Measurements from ENCODE around the gene PHF23. TPM values are rescaled to one million over a fixed set of nuclear protein-coding genes. Genes with fewer than 3 reads are reported as not detected.
A peak's percentile ranks its signal among the peaks of the same experiment; 100 is the strongest.
"Not testable (repeated sequence)": the region's sequence is repeated elsewhere in the genome, so short reads cannot be mapped to it uniquely, and the experiment has no call there.

PHF23 gene
- total and polyA plus RNA-seq, 2 donors (not counting 1 experiment from before 2014, with no cell fraction given) = 45.4 to 48.7 TPM

GRCh38 chr17:7248796-7249195 lies 9.5 kb upstream of the PHF23 start:
- Histone ChIP-seq H3K4me1 (ENCODE audit: control insufficient read depth, extremely low read depth, insufficient read depth, low read length) (peaks cover 7% of the 10 kb centered on the region), H3K4me3 (replicated peaks in 1 of 4; ENCODE audit: control extremely low read depth in 1 of 4, insufficient read depth in 1 of 4, low read depth in 3 of 4, low read length in 4 of 4) (peak overlapping the region in 1 of 4 experiments; percentile 21), H3K9ac (ENCODE audit: insufficient read depth, low read length) (no peak overlapping the region), H2AFZ (ENCODE audit: low read length) (no peak overlapping the region), H3K9me3 (ENCODE audit: control insufficient read depth, insufficient read depth, low read depth, low read length) (no peaks in the 10 kb centered on the region), H3K4me2 (ENCODE audit: extremely low read depth, insufficient read depth, low read length) (no peak overlapping the region), H3K79me2 (ENCODE audit: control insufficient read depth, insufficient read depth, low read length) (peaks cover 60% of the 10 kb centered on the region), H4K20me1 (ENCODE audit: control insufficient read depth, extremely low read depth, insufficient read depth, low read length) (no peaks in the 10 kb centered on the region), H3K36me3 (ENCODE audit: control insufficient read depth, insufficient read depth, low read length) (peaks cover 8% of the 10 kb centered on the region), H3K27ac (ENCODE audit: insufficient read depth, low read length) (no peak overlapping the region), H3K27me3 (ENCODE audit: control insufficient read depth, insufficient read depth, low read length) (no peaks in the 10 kb centered on the region)
- TF ChIP-seq CTCF (conservative IDR thresholded peaks at IDR 0.05 in 1 of 2, IDR thresholded peaks at IDR 0.05 in 1 of 2; ENCODE audit: low read depth in 1 of 2, low read length in 2 of 2) = no peak
- TF ChIP-seq EZH2 (IDR thresholded peaks at IDR 0.05; ENCODE audit: low read length, missing control alignments) = no peak
- no peak for DNase-seq (ENCODE audit: low read depth in 2 of 2)

- no peak for DNase-seq (ENCODE audit: low read depth in 2 of 2)
- TF ChIP-seq CTCF (conservative IDR thresholded peaks at IDR 0.05 in 1 of 2, IDR thresholded peaks at IDR 0.05 in 1 of 2; ENCODE audit: low read depth in 1 of 2, low read length in 2 of 2) (no peak), EZH2 (IDR thresholded peaks at IDR 0.05; ENCODE audit: low read length, missing control alignments) (no peak)
- Histone ChIP-seq H3K9me3 (ENCODE audit: control insufficient read depth, insufficient read depth, low read depth, low read length) (no peaks in the 10 kb centered on the region), H3K4me2 (ENCODE audit: extremely low read depth, insufficient read depth, low read length) (no peak overlapping the region), H3K4me3 (replicated peaks in 1 of 4; ENCODE audit: control extremely low read depth in 1 of 4, insufficient read depth in 1 of 4, low read depth in 3 of 4, low read length in 4 of 4) (no peak overlapping the region), H2AFZ (ENCODE audit: low read length) (no peak overlapping the region), H3K4me1 (ENCODE audit: control insufficient read depth, extremely low read depth, insufficient read depth, low read length) (peaks cover 9% of the 10 kb centered on the region), H3K36me3 (ENCODE audit: control insufficient read depth, insufficient read depth, low read length) (peaks cover 8% of the 10 kb centered on the region), H3K27ac (ENCODE audit: insufficient read depth, low read length) (no peak overlapping the region), H4K20me1 (ENCODE audit: control insufficient read depth, extremely low read depth, insufficient read depth, low read length) (no peaks in the 10 kb centered on the region), H3K9ac (ENCODE audit: insufficient read depth, low read length) (no peak overlapping the region), H3K27me3 (ENCODE audit: control insufficient read depth, insufficient read depth, low read length) (no peaks in the 10 kb centered on the region), H3K79me2 (ENCODE audit: control insufficient read depth, insufficient read depth, low read length) (peaks cover 55% of the 10 kb centered on the region)
Measured at GRCh38 chr17:7246779-7247178, 7.5 kb upstream of the PHF23 start.

DNA sequence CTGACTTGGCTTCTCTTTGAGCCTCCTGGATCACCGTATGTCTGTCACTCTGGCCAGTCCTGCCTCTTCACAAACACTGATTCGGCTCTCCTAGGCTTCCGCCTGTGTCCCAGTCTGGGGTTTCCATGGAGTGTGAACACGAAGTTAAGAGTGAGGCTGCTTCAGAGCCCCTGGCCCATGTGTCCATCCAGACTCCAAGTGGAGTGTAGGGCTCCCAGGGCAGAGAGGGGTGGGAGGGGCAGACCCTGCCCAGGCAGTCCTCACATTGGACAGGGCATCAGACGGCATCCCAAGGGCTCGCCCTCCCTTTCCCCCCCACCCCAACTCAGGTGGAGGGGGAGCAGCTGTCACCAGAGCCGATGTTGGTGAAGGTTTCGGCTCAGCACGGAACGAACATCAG lies 4.6 kb upstream of the PHF23 start:
- not testable (repeated sequence) for H2AFZ ChIP-seq (ENCODE audit: low read length); H4K20me1 ChIP-seq (ENCODE audit: control insufficient read depth, extremely low read depth, insufficient read depth, low read length); H3K9ac ChIP-seq (ENCODE audit: insufficient read depth, low read length); H3K27me3 ChIP-seq (ENCODE audit: control insufficient read depth, insufficient read depth, low read length); H3K9me3 ChIP-seq (ENCODE audit: control insufficient read depth, insufficient read depth, low read depth, low read length); H3K4me2 ChIP-seq (ENCODE audit: extremely low read depth, insufficient read depth, low read length); DNase-seq (ENCODE audit: low read depth in 2 of 2)
- H3K36me3 ChIP-seq (ENCODE audit: control insufficient read depth, insufficient read depth, low read length) = peaks cover 14% of the 10 kb centered on the region
- H3K79me2 ChIP-seq (ENCODE audit: control insufficient read depth, insufficient read depth, low read length) = peaks cover 50% of the 10 kb centered on the region
- peak overlapping the region in 1 of 4 experiments; percentile 96 for H3K4me3 ChIP-seq (replicated peaks in 1 of 4; ENCODE audit: control extremely low read depth in 1 of 4, insufficient read depth in 1 of 4, low read depth in 3 of 4, low read length in 4 of 4)
- peak overlapping the region; percentile 97 for H3K27ac ChIP-seq (ENCODE audit: insufficient read depth, low read length)
- H3K4me1 ChIP-seq (ENCODE audit: control insufficient read depth, extremely low read depth, insufficient read depth, low read length) = peaks cover 13% of the 10 kb centered on the region
